ENCODE data around the gene C1orf21.

C1orf21 gene

DNA sequence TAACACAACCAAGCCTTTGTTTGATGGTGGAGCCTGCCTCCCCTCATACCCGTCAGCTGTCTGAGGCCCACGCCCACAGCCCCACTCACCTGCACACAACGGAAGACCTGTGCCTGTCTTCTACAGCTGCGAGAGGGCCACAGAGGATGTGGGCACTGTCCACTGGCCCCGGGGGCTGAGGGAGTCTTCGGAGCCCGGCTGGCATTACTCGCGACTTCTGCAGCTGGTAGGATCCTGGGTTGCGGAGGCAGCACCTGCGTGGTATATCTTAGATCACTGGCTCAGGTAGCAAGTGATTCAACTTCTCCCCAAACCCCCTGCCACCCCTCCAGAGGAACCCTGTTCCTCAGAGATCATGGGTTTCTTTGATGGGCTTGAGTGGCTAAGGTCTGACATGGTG is 257.9 kb downstream of the C1orf21 start:
- TF ChIP-seq EZH2 (IDR thresholded peaks at IDR 0.05) (no peak), POLR2AphosphoS5 (IDR thresholded peaks at IDR 0.05; ENCODE audit: borderline replicate concordance, low read depth, low read length) (no peak), FOXP2 (optimal IDR thresholded peaks at IDR 0.05; ENCODE audit: control extremely low read depth, extremely low read length, insufficient read depth) (no peak)
- no peak overlapping the region for H3K27ac ChIP-seq
- no peaks in the 10 kb centered on the region for H3K9me3 ChIP-seq (ENCODE audit: low read depth, low read length)
- no peak overlapping the region for H3K4me3 ChIP-seq
- H3K36me3 ChIP-seq (ENCODE audit: insufficient read depth, low read length) = no peaks in the 10 kb centered on the region
- H3K9ac ChIP-seq (ENCODE audit: insufficient read length) = no peak overlapping the region
- DNase-seq (ENCODE audit: low read depth, low spot score) = no peak

DNA sequence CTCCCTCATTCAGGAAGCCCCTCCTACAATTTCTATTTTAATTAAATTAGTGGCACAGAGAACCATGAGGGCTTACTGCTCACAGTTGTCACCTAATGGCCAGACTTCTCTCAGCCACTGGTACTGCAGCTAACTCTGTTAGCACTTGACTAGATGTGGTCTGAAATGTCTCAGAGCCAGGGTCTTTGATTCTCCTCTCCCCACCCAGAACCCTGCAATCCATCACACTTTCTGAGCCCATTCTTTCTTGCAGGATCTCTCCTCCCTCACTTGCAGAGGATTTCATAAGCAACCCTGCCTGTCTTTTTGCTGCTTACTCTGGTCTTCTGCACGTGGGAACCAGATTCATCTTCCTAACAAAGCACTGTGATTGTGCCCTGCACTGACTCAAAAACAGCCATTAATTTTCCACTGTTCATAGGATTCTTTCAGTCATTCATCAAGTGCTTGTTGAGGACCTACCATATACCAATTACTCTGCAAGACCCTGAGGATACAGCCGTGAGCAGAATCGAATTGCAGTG is 259.4 kb downstream of the C1orf21 start:
- Histone ChIP-seq H3K9ac (ENCODE audit: insufficient read length) (no peak overlapping the region), H3K9me3 (ENCODE audit: low read depth, low read length) (no peaks in the 10 kb centered on the region), H3K27ac (no peak overlapping the region), H3K4me3 (no peak overlapping the region), H3K36me3 (ENCODE audit: insufficient read depth, low read length) (no peaks in the 10 kb centered on the region)
- no peak for DNase-seq (ENCODE audit: low read depth, low spot score)
- TF ChIP-seq EZH2 (IDR thresholded peaks at IDR 0.05) (no peak), POLR2AphosphoS5 (IDR thresholded peaks at IDR 0.05; ENCODE audit: borderline replicate concordance, low read depth, low read length) (no peak), FOXP2 (optimal IDR thresholded peaks at IDR 0.05; ENCODE audit: control extremely low read depth, extremely low read length, insufficient read depth) (no peak)

DNA sequence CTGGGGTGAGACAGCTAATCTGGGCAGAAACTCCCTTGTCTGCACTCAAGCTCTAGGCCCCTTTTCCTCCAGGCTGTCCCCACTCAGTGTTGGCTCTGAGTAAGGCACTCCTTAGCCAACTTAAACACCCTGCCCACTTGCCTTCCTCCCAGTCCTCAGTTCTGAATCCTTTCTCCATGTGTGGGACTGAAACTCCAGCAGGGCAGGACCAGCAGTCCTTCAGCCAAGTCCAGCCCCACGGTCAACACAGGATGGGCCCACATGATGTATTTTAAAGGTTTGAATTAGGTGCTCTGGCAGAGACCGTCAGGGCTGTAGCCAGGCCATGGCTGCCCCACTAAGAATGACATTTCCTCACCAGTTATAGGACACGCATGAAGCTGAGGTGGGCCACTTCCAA is 260.0 kb downstream of the C1orf21 start:
- TF ChIP-seq POLR2AphosphoS5 (IDR thresholded peaks at IDR 0.05; ENCODE audit: borderline replicate concordance, low read depth, low read length) = no peak
- TF ChIP-seq EZH2 (IDR thresholded peaks at IDR 0.05) = no peak
- TF ChIP-seq FOXP2 (optimal IDR thresholded peaks at IDR 0.05; ENCODE audit: control extremely low read depth, extremely low read length, insufficient read depth) = no peak
- no peaks in the 10 kb centered on the region for H3K36me3 ChIP-seq (ENCODE audit: insufficient read depth, low read length)
- H3K9me3 ChIP-seq (ENCODE audit: low read depth, low read length) = no peaks in the 10 kb centered on the region
- no peak for DNase-seq (ENCODE audit: low read depth, low spot score)
- no peak overlapping the region for H3K27ac ChIP-seq
- no peak overlapping the region for H3K4me3 ChIP-seq
- H3K9ac ChIP-seq (ENCODE audit: insufficient read length) = no peak overlapping the region

DNA sequence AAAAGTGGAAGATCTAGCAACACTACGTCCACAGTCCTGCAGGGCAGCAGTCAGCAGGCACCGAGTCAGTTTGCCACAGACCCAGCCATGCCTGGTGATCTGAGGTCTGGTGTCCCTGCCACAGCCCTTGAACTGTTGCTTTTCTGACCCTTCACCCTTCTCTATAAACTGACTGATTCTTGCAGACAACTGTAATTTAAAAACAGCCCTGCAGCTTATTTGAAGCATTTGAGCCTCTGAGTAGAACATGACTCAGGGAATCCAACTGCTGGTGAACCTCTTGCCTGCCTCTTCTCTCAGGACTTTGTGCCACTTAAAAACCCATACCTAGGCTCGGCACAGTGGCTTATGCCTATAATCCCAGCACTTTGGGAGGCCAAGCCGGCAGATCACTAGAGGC is 260.6 kb downstream of the C1orf21 start:
- Histone ChIP-seq H3K9ac (ENCODE audit: insufficient read length) (no peak overlapping the region), H3K4me3 (no peak overlapping the region), H3K36me3 (ENCODE audit: insufficient read depth, low read length) (no peaks in the 10 kb centered on the region), H3K9me3 (ENCODE audit: low read depth, low read length) (no peaks in the 10 kb centered on the region), H3K27ac (no peak overlapping the region)
- DNase-seq (ENCODE audit: low read depth, low spot score) = no peak
- TF ChIP-seq FOXP2 (optimal IDR thresholded peaks at IDR 0.05; ENCODE audit: control extremely low read depth, extremely low read length, insufficient read depth) (no peak), POLR2AphosphoS5 (IDR thresholded peaks at IDR 0.05; ENCODE audit: borderline replicate concordance, low read depth, low read length) (no peak), EZH2 (IDR thresholded peaks at IDR 0.05) (no peak)

DNA sequence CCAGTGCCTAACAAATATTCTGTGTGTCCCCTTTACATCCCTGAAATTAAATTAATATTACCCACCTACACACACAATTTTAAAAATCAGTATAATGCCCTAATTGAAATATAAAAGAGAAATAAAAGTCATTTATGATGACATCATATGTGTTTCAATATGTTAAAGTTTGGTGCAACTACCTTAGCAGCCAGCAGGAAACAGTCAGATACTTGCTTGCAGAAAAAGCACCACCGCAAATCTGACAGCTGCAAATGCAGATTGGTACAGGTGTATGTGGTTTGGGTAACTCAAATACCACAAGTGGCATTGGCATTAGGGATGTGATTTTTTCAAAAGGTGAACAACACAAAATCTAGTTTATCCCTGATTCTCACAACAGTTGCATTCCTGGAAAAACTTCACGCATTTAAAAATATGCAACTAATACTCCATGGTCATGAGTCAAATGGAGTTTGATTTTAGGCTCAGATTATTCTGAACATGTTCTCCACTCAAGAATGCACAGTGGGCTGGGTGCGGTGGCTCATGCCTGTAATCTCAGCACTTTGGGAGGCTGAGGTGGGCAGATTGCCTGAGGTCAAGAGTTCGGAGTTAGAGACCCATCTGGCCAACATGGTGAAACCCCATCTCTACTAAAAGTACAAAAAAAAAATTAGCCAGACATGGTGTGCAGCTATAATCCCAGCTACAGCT is 261.5 kb downstream of the C1orf21 start:
- H3K27ac ChIP-seq = no peak overlapping the region
- no peaks in the 10 kb centered on the region for H3K9me3 ChIP-seq (ENCODE audit: low read depth, low read length)
- DNase-seq (ENCODE audit: low read depth, low spot score) = no peak
- no peak overlapping the region for H3K4me3 ChIP-seq
- H3K36me3 ChIP-seq (ENCODE audit: insufficient read depth, low read length) = no peaks in the 10 kb centered on the region
- TF ChIP-seq FOXP2 (optimal IDR thresholded peaks at IDR 0.05; ENCODE audit: control extremely low read depth, extremely low read length, insufficient read depth) (no peak), POLR2AphosphoS5 (IDR thresholded peaks at IDR 0.05; ENCODE audit: borderline replicate concordance, low read depth, low read length) (no peak), EZH2 (IDR thresholded peaks at IDR 0.05) (no peak)
- no peak overlapping the region for H3K9ac ChIP-seq (ENCODE audit: insufficient read length)

DNA sequence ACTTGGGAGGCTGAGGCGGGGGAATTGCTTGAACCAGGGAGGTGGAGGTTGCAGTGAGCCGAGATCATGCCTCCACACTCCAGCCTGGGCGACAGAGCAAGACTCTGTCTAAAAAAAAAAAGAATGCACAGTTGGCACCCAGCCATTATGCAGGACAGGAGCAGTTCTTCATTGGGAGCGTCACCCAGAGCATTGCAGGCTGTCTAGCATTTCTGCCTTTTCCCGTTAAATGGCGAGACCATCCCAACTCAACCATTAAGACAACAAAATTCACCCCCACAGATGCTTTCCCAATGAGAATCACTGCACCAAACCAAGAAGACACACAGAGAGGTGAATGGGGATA is 262.0 kb downstream of the C1orf21 start:
- Histone ChIP-seq H3K9me3 (ENCODE audit: low read depth, low read length) (no peaks in the 10 kb centered on the region), H3K9ac (ENCODE audit: insufficient read length) (no peak overlapping the region), H3K27ac (no peak overlapping the region), H3K4me3 (no peak overlapping the region), H3K36me3 (ENCODE audit: insufficient read depth, low read length) (no peaks in the 10 kb centered on the region)
- DNase-seq (ENCODE audit: low read depth, low spot score) = no peak
- TF ChIP-seq FOXP2 (optimal IDR thresholded peaks at IDR 0.05; ENCODE audit: control extremely low read depth, extremely low read length, insufficient read depth) (no peak), EZH2 (IDR thresholded peaks at IDR 0.05) (no peak), POLR2AphosphoS5 (IDR thresholded peaks at IDR 0.05; ENCODE audit: borderline replicate concordance, low read depth, low read length) (no peak)

DNA sequence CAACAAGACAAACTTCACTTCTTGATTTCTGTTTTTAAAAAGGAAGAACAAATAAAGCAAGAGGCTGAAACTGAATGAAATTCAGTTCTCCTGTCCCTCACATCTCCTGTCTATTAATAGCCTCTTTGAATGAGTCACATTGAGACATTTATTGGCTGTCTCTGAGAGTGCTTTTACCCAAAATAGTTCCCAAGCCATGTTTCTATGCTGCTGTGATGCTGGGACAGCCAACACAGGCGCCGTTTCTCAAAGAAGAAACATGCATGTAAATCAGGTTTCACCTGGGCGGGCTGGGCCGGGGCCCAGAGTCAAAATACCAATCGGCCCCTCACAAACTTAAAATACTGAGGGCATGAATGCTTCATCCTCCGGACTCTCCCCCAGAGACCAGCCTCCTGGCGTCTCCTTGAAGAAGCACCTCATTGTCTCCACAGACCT is 262.6 kb downstream of the C1orf21 start:
- H3K9me3 ChIP-seq (ENCODE audit: low read depth, low read length) = no peaks in the 10 kb centered on the region
- no peaks in the 10 kb centered on the region for H3K36me3 ChIP-seq (ENCODE audit: insufficient read depth, low read length)
- no peak overlapping the region for H3K4me3 ChIP-seq
- TF ChIP-seq POLR2AphosphoS5 (IDR thresholded peaks at IDR 0.05; ENCODE audit: borderline replicate concordance, low read depth, low read length) (no peak), EZH2 (IDR thresholded peaks at IDR 0.05) (no peak), FOXP2 (optimal IDR thresholded peaks at IDR 0.05; ENCODE audit: control extremely low read depth, extremely low read length, insufficient read depth) (no peak)
- no peak overlapping the region for H3K27ac ChIP-seq
- DNase-seq (ENCODE audit: low read depth, low spot score) = no peak
- H3K9ac ChIP-seq (ENCODE audit: insufficient read length) = no peak overlapping the region

DNA sequence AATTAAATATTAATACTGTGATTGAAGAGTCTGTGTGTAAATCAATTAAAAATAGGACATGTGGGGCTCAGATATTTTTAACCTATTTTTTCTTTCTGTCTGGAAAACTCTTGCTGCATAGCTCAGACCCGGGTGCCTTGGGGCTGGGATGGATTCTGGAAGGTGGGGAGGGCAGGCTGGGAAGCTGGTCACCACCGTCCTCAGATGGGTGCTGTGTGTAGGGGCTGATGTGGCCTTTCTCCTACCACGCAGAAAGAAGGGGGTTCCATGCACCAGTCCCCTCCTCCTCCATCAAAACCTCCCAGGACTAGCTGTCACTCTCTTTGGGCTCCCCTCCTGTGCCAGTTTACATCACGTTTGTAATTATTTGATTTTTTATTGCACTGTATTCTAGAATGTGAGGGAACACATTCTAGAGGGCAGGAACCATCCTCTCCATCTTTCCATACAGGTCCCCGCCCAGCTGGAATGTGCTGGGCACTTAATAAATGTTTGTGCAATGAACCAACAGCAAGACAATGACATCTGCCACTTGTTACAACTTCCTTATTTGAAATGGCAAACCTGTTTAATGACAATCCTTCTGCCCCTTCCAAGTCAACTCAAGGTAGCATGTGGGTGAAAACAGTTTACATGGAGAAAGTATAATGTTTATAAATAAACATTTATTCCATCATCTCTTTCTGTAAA is 263.5 kb downstream of the C1orf21 start:
- no peaks in the 10 kb centered on the region for H3K9me3 ChIP-seq (ENCODE audit: low read depth, low read length)
- H3K27ac ChIP-seq = no peak overlapping the region
- DNase-seq (ENCODE audit: low read depth, low spot score) = no peak
- H3K4me3 ChIP-seq = no peak overlapping the region
- H3K36me3 ChIP-seq (ENCODE audit: insufficient read depth, low read length) = no peaks in the 10 kb centered on the region
- H3K9ac ChIP-seq (ENCODE audit: insufficient read length) = no peak overlapping the region
- TF ChIP-seq EZH2 (IDR thresholded peaks at IDR 0.05) (no peak), FOXP2 (optimal IDR thresholded peaks at IDR 0.05; ENCODE audit: control extremely low read depth, extremely low read length, insufficient read depth) (no peak), POLR2AphosphoS5 (IDR thresholded peaks at IDR 0.05; ENCODE audit: borderline replicate concordance, low read depth, low read length) (no peak)
